K562 (cell line): ENCODE results near the gene EFNA1. TPM values are rescaled to one million over a fixed set of nuclear protein-coding genes. Genes with fewer than 3 reads are reported as not detected.
A peak's percentile ranks its signal among the peaks of the same experiment; 100 is the strongest.

Source experiments
- AFF1 ChIP-seq, 2 experiments: fragments of 450-650 bp; IDR thresholded peaks; 2 replicates each; pipeline ENCODE4 v1.6.1; 2018; ENCODE audit warnings: mild to moderate bottlenecking in 2 of 2, low read depth in 1 of 2; ENCODE audit not compliant: partially characterized antibody in 2 of 2
- ATF6 ChIP-seq: sonication (generic); formaldehyde crosslinking; IDR thresholded peaks from 2 replicates; pipeline ENCODE4 v1.4.0; 2020; ENCODE audit warnings: mild to moderate bottlenecking, missing genetic modification reagents
- EWSR1 ChIP-seq: fragments of 450-650 bp; IDR thresholded peaks from 2 replicates; pipeline ENCODE4 v1.6.1; 2018; ENCODE audit warnings: borderline replicate concordance, mild to moderate bottlenecking, low read depth, moderate library complexity; ENCODE audit not compliant: partially characterized antibody
- KAT7 ChIP-seq: sonication (generic); formaldehyde crosslinking; IDR thresholded peaks from 2 replicates; pipeline ENCODE4 v1.8.0; 2022; ENCODE audit warnings: missing genetic modification reagents, mild to moderate bottlenecking, borderline replicate concordance
- MED1 ChIP-seq: sonication (generic); formaldehyde crosslinking; IDR thresholded peaks from 2 replicates; pipeline ENCODE4 v1.8.1; 2023; ENCODE audit warnings: missing genetic modification reagents, borderline replicate concordance
- PCBP1 ChIP-seq: fragments of 200-400 bp; formaldehyde crosslinking; IDR thresholded peaks from 2 replicates; pipeline ENCODE4 v1.6.1; 2018; ENCODE audit warnings: mild to moderate bottlenecking, low read depth, low read length; ENCODE audit not compliant: poor library complexity, severe bottlenecking
- PML ChIP-seq: IDR thresholded peaks from 2 replicates; pipeline ENCODE4 v1.6.1; 2012; ENCODE audit warnings: low read length, inconsistent platforms
- PREB ChIP-seq: sonication (generic); formaldehyde crosslinking; IDR thresholded peaks from 2 replicates; pipeline ENCODE4 v1.8.1; 2023; ENCODE audit warnings: mild to moderate bottlenecking, missing genetic modification reagents
- PRMT5 ChIP-seq: sonication (generic); formaldehyde crosslinking; IDR thresholded peaks from 2 replicates; pipeline ENCODE4 v1.5.0; 2020; ENCODE audit warnings: missing genetic modification reagents
- SMC3 ChIP-seq: conservative IDR thresholded peaks from 2 replicates; pipeline ENCODE4 v1.6.1; 2011; ENCODE audit warnings: low read depth, low read length, improper control_type of control experiment; ENCODE audit not compliant: insufficient read depth
- STAT5B ChIP-seq: fragments of 250-450 bp; sonication (Bioruptor Pico); IDR thresholded peaks from 2 replicates; pipeline ENCODE4 v1.8.0; 2021; ENCODE audit warnings: mild to moderate bottlenecking, inconsistent platforms
- THRA ChIP-seq: fragments of 450-650 bp; IDR thresholded peaks from 2 replicates; pipeline ENCODE4 v1.6.1; 2017; ENCODE audit warnings: mild to moderate bottlenecking, moderate library complexity
- THRB ChIP-seq: fragments of 450-650 bp; formaldehyde crosslinking; conservative IDR thresholded peaks from 2 replicates; pipeline ENCODE4 v1.4.0; 2022; ENCODE audit warnings: mild to moderate bottlenecking, missing genetic modification characterization
- ZBED1 ChIP-seq: IDR thresholded peaks from 2 replicates; pipeline ENCODE4 v1.6.1; 2014
- ZFP1 ChIP-seq: fragments of 450-650 bp; formaldehyde crosslinking; IDR thresholded peaks from 2 replicates; pipeline ENCODE4 v1.4.0; 2020; ENCODE audit warnings: mild to moderate bottlenecking, mixed read lengths
- polyA plus RNA-seq, 8 experiments: library from polyadenylated mRNA; depleted of rRNA in 4 of 8; stranded (reverse) in 5 of 8; unstranded in 3 of 8; fragments of >200 nt; fragmentation: Nextera tagmentation in 2 of 8; fragmentation: Illumina TruSeq in 1 of 8; extraction: Ambion mirVana in 2 of 8; extraction: Trizol in 1 of 8; gene quantifications; 2 replicates each; pipeline versions ENCODE4 v1.2.1 to v1.2.3, GENCODE V29; 2011 to 2014; ENCODE audit warnings: inconsistent platforms in 1 of 8, missing spikeins in 1 of 8
- total RNA-seq, 7 experiments: library from RNA; depleted of rRNA in 6 of 7; stranded (reverse); fragments of >200 nt in 6 of 7; fragmentation: Illumina TruSeq in 2 of 7; extraction: Trizol in 2 of 7; gene quantifications; 2 replicates each; pipeline versions ENCODE4 v1.2.1 to v1.2.3, GENCODE V29; 2011 to 2021; ENCODE audit warnings: low replicate concordance in 1 of 7
- TF ChIP-seq, protein P1 (sequence below), 2 experiments: fragments of 450-650 bp in 1 of 2; sonication (generic) in 1 of 2; formaldehyde crosslinking; conservative IDR thresholded peaks; 2 replicates each; pipeline versions ENCODE4 v1.4.0 to v1.8.1; 2020 to 2022; ENCODE audit warnings: mild to moderate bottlenecking in 1 of 2, missing genetic modification reagents in 1 of 2

Gene EFNA1
- total and polyA plus RNA-seq, 9 of the 15 experiments (the other 6 are each of a cell fraction or from before 2014, with no cell fraction given) = 2.1 to 9.3 (median 3.0) TPM

- peak in 1 of 2 experiments; percentile 34 for TF ChIP-seq AFF1 (IDR thresholded peaks at IDR 0.05; ENCODE audit: low read depth in 1 of 2, partially characterized antibody in 2 of 2)
- no peak for TF ChIP-seq PCBP1
- TF ChIP-seq SMC3 = peak; percentile 99
- no peak for TF ChIP-seq PRMT5 (CRISPR knock-in tag)
- TF ChIP-seq ZBED1 = no peak
- no peak for TF ChIP-seq THRB (CRISPR knock-in tag)
- TF ChIP-seq EWSR1 = no peak
- TF ChIP-seq KAT7 (CRISPR knock-in tag) = no peak
- no peak for TF ChIP-seq MED1 (CRISPR knock-in tag)
- 0 out of 2 replicates have a peak, but pooled peaks have one; percentile 11 for TF ChIP-seq PML
- TF ChIP-seq ATF6 (CRISPR knock-in tag) = no peak
- TF ChIP-seq STAT5B = no peak
- no peak for TF ChIP-seq THRA
- no peak for TF ChIP-seq ZFP1 (CRISPR knock-in tag)
- TF ChIP-seq, protein P1, sequence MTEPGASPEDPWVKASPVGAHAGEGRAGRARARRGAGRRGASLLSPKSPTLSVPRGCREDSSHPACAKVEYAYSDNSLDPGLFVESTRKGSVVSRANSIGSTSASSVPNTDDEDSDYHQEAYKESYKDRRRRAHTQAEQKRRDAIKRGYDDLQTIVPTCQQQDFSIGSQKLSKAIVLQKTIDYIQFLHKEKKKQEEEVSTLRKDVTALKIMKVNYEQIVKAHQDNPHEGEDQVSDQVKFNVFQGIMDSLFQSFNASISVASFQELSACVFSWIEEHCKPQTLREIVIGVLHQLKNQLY (CRISPR knock-in tag; conservative IDR thresholded peaks at IDR 0.05) = no peak
- no peak for TF ChIP-seq PREB (CRISPR knock-in tag)
These were observed 42.8 kb upstream of the EFNA1 start (continued) for GRCh38 chr1:155084722-155085503.
